Activated T-cell treated with anti-CD3 and anti-CD28 coated beads for 24 hours (primary cell): ENCODE results near the gene ZC3H18.
"Not testable (repeated sequence)": the region's sequence is repeated elsewhere in the genome, so short reads cannot be mapped to it uniquely, and the experiment has no call there.

Source experiments
- DNase-seq: peaks from one replicate; pipeline ENCODE4 v3.0.0-alpha.2; 2020; ENCODE audit warnings: low read depth

Gene ZC3H18

GRCh38 chr16:88605186-88606147, 35.3 kb downstream of the ZC3H18 start:
- DNase-seq, result no peak

- DNase-seq, result no peak
These were observed 36.0 kb downstream of the ZC3H18 start for GRCh38 chr16:88606148-88606757.

- DNase-seq, result no peak
These were observed 37.9 kb downstream of the ZC3H18 start for GRCh38 chr16:88608076-88608475.

- DNase-seq, result not testable (repeated sequence)
These were observed 39.2 kb downstream of the ZC3H18 start for GRCh38 chr16:88609426-88609825.

- DNase-seq, result no peak
These were observed 39.9 kb downstream of the ZC3H18 start for GRCh38 chr16:88610080-88610479.

GRCh38 chr16:88610909-88611812, 41.0 kb downstream of the ZC3H18 start:
- no peak for DNase-seq

- no peak for DNase-seq
These were observed 43.1 kb downstream of the ZC3H18 start for GRCh38 chr16:88613293-88613692.

GRCh38 chr16:88613911-88614817, 44.0 kb downstream of the ZC3H18 start:
- DNase-seq, result no peak

- DNase-seq, result no peak
These were observed 44.8 kb downstream of the ZC3H18 start for GRCh38 chr16:88614818-88615580.

GRCh38 chr16:88616320-88616719, 46.1 kb downstream of the ZC3H18 start:
- no peak for DNase-seq

- DNase-seq, result no peak
These were observed 46.5 kb downstream of the ZC3H18 start for GRCh38 chr16:88616736-88617135.

- no peak for DNase-seq
These were observed 47.2 kb downstream of the ZC3H18 start for GRCh38 chr16:88617268-88618031.

- no peak for DNase-seq
These were observed 48.2 kb downstream of the ZC3H18 start for GRCh38 chr16:88618182-88618955.

- DNase-seq, result no peak
These were observed 48.9 kb downstream of the ZC3H18 start for GRCh38 chr16:88618956-88619667.

GRCh38 chr16:88619859-88620815, 49.9 kb downstream of the ZC3H18 start:
- DNase-seq, result peak; percentile 42

GRCh38 chr16:88622125-88622524, 51.9 kb downstream of the ZC3H18 start:
- no peak for DNase-seq

- DNase-seq, result no peak
These were observed 52.7 kb downstream of the ZC3H18 start for GRCh38 chr16:88622866-88623265.
